ENCODE results near the gene PTPN1.
"Not testable (repeated sequence)": the region's sequence is repeated elsewhere in the genome, so short reads cannot be mapped to it uniquely, and the experiment has no call there.

Gene PTPN1

GRCh38 chr20:50482396-50482981, 27.7 kb upstream of the PTPN1 start:
- no peak for DNase-seq

- no peak for DNase-seq
These were observed 25.8 kb upstream of the PTPN1 start for GRCh38 chr20:50484271-50484976.

- DNase-seq, result no peak
These were observed 22.8 kb upstream of the PTPN1 start for GRCh38 chr20:50487397-50487796.

- no peak for DNase-seq
These were observed 21.9 kb upstream of the PTPN1 start for GRCh38 chr20:50488236-50488806.

GRCh38 chr20:50491168-50491567, 19.0 kb upstream of the PTPN1 start:
- DNase-seq, result no peak

GRCh38 chr20:50491926-50492634, 18.1 kb upstream of the PTPN1 start:
- DNase-seq, result peak; percentile 2

- DNase-seq, result no peak
These were observed 16.3 kb upstream of the PTPN1 start for GRCh38 chr20:50493881-50494253.

GRCh38 chr20:50494428-50494827, 15.8 kb upstream of the PTPN1 start:
- DNase-seq, result no peak

- no peak for DNase-seq
These were observed 13.3 kb upstream of the PTPN1 start for GRCh38 chr20:50496773-50497385.

GRCh38 chr20:50498071-50498776, 12.0 kb upstream of the PTPN1 start:
- no peak for DNase-seq

- DNase-seq, result no peak
These were observed 10.2 kb upstream of the PTPN1 start for GRCh38 chr20:50499938-50500337.

GRCh38 chr20:50501972-50502745, 8.0 kb upstream of the PTPN1 start:
- DNase-seq, result no peak

GRCh38 chr20:50504231-50504823, 5.9 kb upstream of the PTPN1 start:
- DNase-seq, result peak; percentile 9

GRCh38 chr20:50506270-50506579, 4.0 kb upstream of the PTPN1 start:
- DNase-seq, result no peak

- DNase-seq, result not testable (repeated sequence)
These were observed 2.4 kb upstream of the PTPN1 start for GRCh38 chr20:50507745-50508144.

GRCh38 chr20:50508171-50508755, 1.9 kb upstream of the PTPN1 start:
- no peak for DNase-seq

GRCh38 chr20:50510706-50511542, 741 bp downstream of the PTPN1 start:
- DNase-seq, result no peak

GRCh38 chr20:50512323-50512722, 2.1 kb downstream of the PTPN1 start:
- DNase-seq, result no peak

GRCh38 chr20:50513169-50514034, 3.2 kb downstream of the PTPN1 start:
- no peak for DNase-seq

GRCh38 chr20:50514035-50514337, 3.8 kb downstream of the PTPN1 start:
- no peak for DNase-seq

Data from NCI-H1105 treated with DMSO at 0.1 percent for 48 hours (cell line).